RPMI8226 (cell line): Measurements from ENCODE around the gene JPT1.

Source experiments
- DNase-seq: peaks from one replicate; pipeline ENCODE4 v3.0.0-alpha.2; 2015

JPT1 gene

GRCh38 chr17:75102385-75102821 lies 51.9 kb downstream of the JPT1 start:
- peak; percentile 38 for DNase-seq

GRCh38 chr17:75099881-75100595 lies 54.3 kb downstream of the JPT1 start:
- DNase-seq = no peak

- no peak for DNase-seq
Measured at GRCh38 chr17:75098861-75099260, 55.5 kb downstream of the JPT1 start.

- no peak for DNase-seq
Measured at GRCh38 chr17:75097865-75098264, 56.4 kb downstream of the JPT1 start.

- DNase-seq = peak; percentile 92
Measured at GRCh38 chr17:75096082-75096625, 58.2 kb downstream of the JPT1 start.

GRCh38 chr17:75094871-75095399 lies 59.4 kb downstream of the JPT1 start:
- DNase-seq = no peak

- DNase-seq = no peak
Measured at GRCh38 chr17:75093548-75094158, 60.7 kb downstream of the JPT1 start.

GRCh38 chr17:75091855-75092327 lies 62.4 kb downstream of the JPT1 start:
- DNase-seq = no peak

GRCh38 chr17:75090871-75091854 lies 63.1 kb downstream of the JPT1 start:
- DNase-seq = no peak

GRCh38 chr17:75088465-75089417 lies 65.6 kb downstream of the JPT1 start:
- no peak for DNase-seq

- DNase-seq = no peak
Measured at GRCh38 chr17:75087558-75088453, 66.5 kb downstream of the JPT1 start, which contains the start of gene SLC16A5. Gene SLC16A5, plus strand, starts transcription at chr17:75087954. Its CDS starts 5,683 bp downstream, at chr17:75093637.

- DNase-seq = no peak
Measured at GRCh38 chr17:75087182-75087557, 67.1 kb downstream of the JPT1 start.

GRCh38 chr17:75086496-75087181 lies 67.7 kb downstream of the JPT1 start:
- DNase-seq = no peak
